ENCODE data around the gene KCNS3. TPM values are rescaled to one million over a fixed set of nuclear protein-coding genes. Genes with fewer than 3 reads are reported as not detected.

The KCNS3 gene
- total and polyA plus RNA-seq, 2 of the 4 experiments (the other 2 are of a cell fraction) = 2.9 to 4.3 TPM

GRCh38 chr2:17863539-17863938 is 14.9 kb upstream of the KCNS3 start:
- H2BK20ac ChIP-seq (ENCODE audit: low read depth, low read length) = no peak overlapping the region
- H3K27ac ChIP-seq (ENCODE audit: insufficient read depth, low read length) = no peak overlapping the region
- in situ Hi-C loops (cut with MboI; ENCODE audit: low sequenced_read_pairs) = loop anchor here (25.0 kb wide), 1 partner anchor 299 kb away; no protein-coding TSS in a partner anchor
- no peaks in the 10 kb centered on the region for H3K79me1 ChIP-seq (ENCODE audit: low read depth in 1 of 2, low read length in 2 of 2)
- BruUV-seq (replicated peaks) = no TSS peak
- no peak overlapping the region for H2AK9ac ChIP-seq (replicated peaks; ENCODE audit: low read depth, low read length, poor library complexity)
- ChIA-PET CTCF (no interaction called here), POLR2A (ENCODE audit: unreplicated experiment) (no interaction called here)
- peaks cover 2% of the 10 kb centered on the region; the same call in 1 of the 2 replicates for H3K27me3 ChIP-seq (ENCODE audit: control insufficient read depth, insufficient read depth, low read length)
- no peak overlapping the region for H3K18ac ChIP-seq (ENCODE audit: low read depth, low read length)
- intact Hi-C loops (cut with micrococcal nuclease) = no loop called here
- no peak overlapping the region for H3K4me2 ChIP-seq (ENCODE audit: low read depth, low read length)
- H4K8ac ChIP-seq (ENCODE audit: low read depth in 2 of 2, low read length in 2 of 2) = no peak overlapping the region
- H4K5ac ChIP-seq (ENCODE audit: low read depth, low read length) = no peak overlapping the region
- H4K91ac ChIP-seq (ENCODE audit: insufficient read depth, low read depth, low read length) = no peak overlapping the region
- no peak overlapping the region for H3K23ac ChIP-seq (ENCODE audit: low read depth, low read length)
- no peak overlapping the region for H2BK15ac ChIP-seq (ENCODE audit: low read depth, low read length)
- no peaks in the 10 kb centered on the region for H3K36me3 ChIP-seq (ENCODE audit: control insufficient read depth, insufficient read depth, low read length)
- no peak overlapping the region for H2AFZ ChIP-seq (replicated peaks; ENCODE audit: low read length, poor library complexity)
- DNase-seq = no peak
- H3K4me1 ChIP-seq (ENCODE audit: control insufficient read depth, insufficient read depth, low read length) = no peaks in the 10 kb centered on the region
- no peaks in the 10 kb centered on the region for H3K9me3 ChIP-seq (ENCODE audit: control insufficient read depth, insufficient read depth, low read length)
- no peaks in the 10 kb centered on the region for H4K20me1 ChIP-seq (ENCODE audit: insufficient read depth, low read length)
- H3K56ac ChIP-seq (ENCODE audit: extremely low read depth, insufficient read depth, low read length) = no peak overlapping the region
- H3K9me1 ChIP-seq (ENCODE audit: insufficient read depth, low read length) = no peaks in the 10 kb centered on the region
- TF ChIP-seq MAZ (IDR thresholded peaks at IDR 0.05; ENCODE audit: borderline replicate concordance, low read depth, low read length) = no peak
- TF ChIP-seq, protein P1, sequence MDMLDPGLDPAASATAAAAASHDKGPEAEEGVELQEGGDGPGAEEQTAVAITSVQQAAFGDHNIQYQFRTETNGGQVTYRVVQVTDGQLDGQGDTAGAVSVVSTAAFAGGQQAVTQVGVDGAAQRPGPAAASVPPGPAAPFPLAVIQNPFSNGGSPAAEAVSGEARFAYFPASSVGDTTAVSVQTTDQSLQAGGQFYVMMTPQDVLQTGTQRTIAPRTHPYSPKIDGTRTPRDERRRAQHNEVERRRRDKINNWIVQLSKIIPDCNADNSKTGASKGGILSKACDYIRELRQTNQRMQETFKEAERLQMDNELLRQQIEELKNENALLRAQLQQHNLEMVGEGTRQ (IDR thresholded peaks at IDR 0.05; ENCODE audit: low read depth, low read length) = no peak
- no peak for TF ChIP-seq CHD1 (IDR thresholded peaks at IDR 0.05; ENCODE audit: low read depth, low read length)
- no peak for TF ChIP-seq CEBPB (IDR thresholded peaks at IDR 0.05; ENCODE audit: low read depth, low read length)
- TF ChIP-seq MXI1 (IDR thresholded peaks at IDR 0.05; ENCODE audit: borderline replicate concordance, low read depth, low read length) = no peak
- TF ChIP-seq, protein P2, sequence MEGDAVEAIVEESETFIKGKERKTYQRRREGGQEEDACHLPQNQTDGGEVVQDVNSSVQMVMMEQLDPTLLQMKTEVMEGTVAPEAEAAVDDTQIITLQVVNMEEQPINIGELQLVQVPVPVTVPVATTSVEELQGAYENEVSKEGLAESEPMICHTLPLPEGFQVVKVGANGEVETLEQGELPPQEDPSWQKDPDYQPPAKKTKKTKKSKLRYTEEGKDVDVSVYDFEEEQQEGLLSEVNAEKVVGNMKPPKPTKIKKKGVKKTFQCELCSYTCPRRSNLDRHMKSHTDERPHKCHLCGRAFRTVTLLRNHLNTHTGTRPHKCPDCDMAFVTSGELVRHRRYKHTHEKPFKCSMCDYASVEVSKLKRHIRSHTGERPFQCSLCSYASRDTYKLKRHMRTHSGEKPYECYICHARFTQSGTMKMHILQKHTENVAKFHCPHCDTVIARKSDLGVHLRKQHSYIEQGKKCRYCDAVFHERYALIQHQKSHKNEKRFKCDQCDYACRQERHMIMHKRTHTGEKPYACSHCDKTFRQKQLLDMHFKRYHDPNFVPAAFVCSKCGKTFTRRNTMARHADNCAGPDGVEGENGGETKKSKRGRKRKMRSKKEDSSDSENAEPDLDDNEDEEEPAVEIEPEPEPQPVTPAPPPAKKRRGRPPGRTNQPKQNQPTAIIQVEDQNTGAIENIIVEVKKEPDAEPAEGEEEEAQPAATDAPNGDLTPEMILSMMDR (conservative IDR thresholded peaks at IDR 0.05; ENCODE audit: low read depth, low read length) = no peak
- TF ChIP-seq RCOR1 (IDR thresholded peaks at IDR 0.05; ENCODE audit: insufficient replicate concordance, low read length) = no peak
- TF ChIP-seq MAFK (IDR thresholded peaks at IDR 0.05; ENCODE audit: low read depth, low read length) = no peak
- TF ChIP-seq ELK1 (IDR thresholded peaks at IDR 0.05; ENCODE audit: borderline replicate concordance, low read depth, low read length) = no peak
- TF ChIP-seq RFX5 (IDR thresholded peaks at IDR 0.05; ENCODE audit: low read depth, low read length) = no peak
- no peak for TF ChIP-seq FOS (IDR thresholded peaks at IDR 0.05; ENCODE audit: low read depth, low read length)
- no peak for TF ChIP-seq BHLHE40 (IDR thresholded peaks at IDR 0.05; ENCODE audit: low read depth, low read length)
- no peak for TF ChIP-seq POLR2A (IDR thresholded peaks at IDR 0.05; ENCODE audit: low read depth, low read length)
- no peak for TF ChIP-seq RAD21 (IDR thresholded peaks at IDR 0.05; ENCODE audit: low read length)
- TF ChIP-seq SMC3 (IDR thresholded peaks at IDR 0.05; ENCODE audit: low read depth, low read length) = no peak
- TF ChIP-seq NFE2L2 (IDR thresholded peaks at IDR 0.05; ENCODE audit: low read depth, low read length) = no peak
- H3K9ac ChIP-seq (ENCODE audit: low read depth, low read length) = no peak overlapping the region
- WGBS, 2 experiments (ENCODE audit: extremely low coverage in 2 of 2, insufficient read length in 1 of 2) = no CpG with 5 or more reads among the region's 4 CpGs
- ATAC-seq (ENCODE audit: low read depth) = no peak
- no peak overlapping the region for H2BK5ac ChIP-seq (ENCODE audit: low read depth, low read length, poor library complexity, severe bottlenecking)
- H2AK5ac ChIP-seq (ENCODE audit: low read depth, low read length) = no peak overlapping the region
- H3K14ac ChIP-seq (replicated peaks; ENCODE audit: low read depth, low read length) = no peak overlapping the region
- dilution Hi-C loops (cut with HindIII; ENCODE audit: low sequenced_read_pairs, unreplicated experiment) = no loop called here
- H3K4ac ChIP-seq (ENCODE audit: low read depth, low read length) = no peak overlapping the region
- no peak overlapping the region for H3K4me3 ChIP-seq (ENCODE audit: insufficient read depth, low read depth, low read length)
- H2BK120ac ChIP-seq (ENCODE audit: low read depth, low read length) = no peak overlapping the region

Data from IMR-90 (cell line).